CD14-positive monocyte (primary cell): Measurements from ENCODE around the gene TMEM220. TPM values are rescaled to one million over a fixed set of nuclear protein-coding genes. Genes with fewer than 3 reads are reported as not detected.

ENCODE experiments used
- DNase-seq, 3 donors: peaks; one replicate each; pipeline ENCODE4 v3.0.0-alpha.2; 2011 to 2022
- H2AFZ ChIP-seq: 2 replicates; pipeline ENCODE4 v1.6.0; 2012; ENCODE audit warnings: mild to moderate bottlenecking, low read depth, low read length, inconsistent platforms; ENCODE audit not compliant: insufficient read depth, poor library complexity, severe bottlenecking
- H3K27ac ChIP-seq, 2 donors: 1 replicate in 1 of 2; 2 replicates in 1 of 2; pipeline ENCODE4 v1.5.1; 2012 to 2013; ENCODE audit warnings: low read length in 2 of 2, control low read depth in 1 of 2, inconsistent platforms in 1 of 2, low read depth in 1 of 2, mild to moderate bottlenecking in 1 of 2
- H3K27me3 ChIP-seq, 2 donors: one replicate each; pipeline versions ENCODE4 v1.6.0 to v1.6.1; 2011 to 2013; ENCODE audit warnings: low read length in 2 of 2; ENCODE audit not compliant: control insufficient read depth in 2 of 2, insufficient read depth in 2 of 2
- H3K36me3 ChIP-seq, 2 donors: replicated peaks in 1 of 2; 1 replicate in 1 of 2; 2 replicates in 1 of 2; pipeline versions ENCODE4 v1.5.1 to v1.6.1; 2012 to 2013; ENCODE audit warnings: low read length in 2 of 2, control low read depth in 1 of 2, inconsistent platforms in 1 of 2, mild to moderate bottlenecking in 1 of 2; ENCODE audit not compliant: insufficient read depth in 2 of 2, control insufficient read depth in 1 of 2
- H3K4me1 ChIP-seq, 2 donors: 1 replicate in 1 of 2; 2 replicates in 1 of 2; pipeline versions ENCODE4 v1.5.1 to v1.6.1; 2012 to 2013; ENCODE audit warnings: low read length in 2 of 2, control low read depth in 1 of 2, inconsistent platforms in 1 of 2, mild to moderate bottlenecking in 1 of 2, moderate library complexity in 1 of 2; ENCODE audit not compliant: insufficient read depth in 2 of 2, control insufficient read depth in 1 of 2
- H3K4me2 ChIP-seq: replicated peaks from 2 replicates; pipeline ENCODE3; 2012; ENCODE audit warnings: low read length, moderate library complexity, mild to moderate bottlenecking; ENCODE audit not compliant: poor library complexity, severe bottlenecking; ENCODE audit errors: extremely low read depth
- H3K4me3 ChIP-seq, 3 experiments: fragments of 200-600 bp in 1 of 3; sonication (generic) in 1 of 3; replicated peaks in 1 of 3; 1 replicate in 2 of 3; 2 replicates in 1 of 3; pipeline ENCODE4 v1.5.1; 2011 to 2013; ENCODE audit warnings: low read length in 3 of 3, mild to moderate bottlenecking in 3 of 3, control low read depth in 2 of 3, low read depth in 2 of 3, inconsistent platforms in 1 of 3, moderate library complexity in 1 of 3
- H3K79me2 ChIP-seq: 2 replicates; pipeline ENCODE4 v1.6.0; 2012; ENCODE audit warnings: mild to moderate bottlenecking, control low read depth, inconsistent platforms, low read length, moderate library complexity; ENCODE audit not compliant: insufficient read depth
- H3K9ac ChIP-seq: 2 replicates; pipeline ENCODE4 v1.6.0; 2017; ENCODE audit warnings: low read length, mild to moderate bottlenecking; ENCODE audit not compliant: insufficient read depth, poor library complexity, severe bottlenecking
- H3K9me3 ChIP-seq, 2 donors: replicated peaks in 1 of 2; 1 replicate in 1 of 2; 2 replicates in 1 of 2; pipeline versions ENCODE4 v1.5.1 to v1.6.1; 2012 to 2013; ENCODE audit warnings: low read length in 2 of 2, control low read depth in 1 of 2; ENCODE audit not compliant: control insufficient read depth in 1 of 2, insufficient read depth in 1 of 2
- H4K20me1 ChIP-seq: 2 replicates; pipeline ENCODE4 v1.6.0; 2012; ENCODE audit warnings: mild to moderate bottlenecking, low read length, control low read depth, moderate library complexity; ENCODE audit not compliant: insufficient read depth
- H3K27ac Mint-ChIP-seq, 7 donors: one replicate each; pipeline ENCODE4 v1.8.0; 2020; ENCODE audit warnings: mild to moderate bottlenecking in 7 of 7, mixed read lengths in 7 of 7, moderate library complexity in 6 of 7, inconsistent platforms in 2 of 7
- H3K27me3 Mint-ChIP-seq, 3 donors: one replicate each; pipeline ENCODE4 v1.8.0; 2021 to 2022; ENCODE audit warnings: low read depth in 3 of 3, mild to moderate bottlenecking in 3 of 3, mixed read lengths in 3 of 3, moderate library complexity in 3 of 3, inconsistent platforms in 1 of 3
- H3K36me3 Mint-ChIP-seq, 2 donors: one replicate each; pipeline ENCODE4 v1.8.0; 2020; ENCODE audit warnings: mixed read lengths in 2 of 2, inconsistent platforms in 1 of 2, mild to moderate bottlenecking in 1 of 2
- H3K4me1 Mint-ChIP-seq: one replicate; pipeline ENCODE4 v1.8.0; 2020; ENCODE audit warnings: mild to moderate bottlenecking, mixed read lengths
- H3K4me3 Mint-ChIP-seq, 2 donors: one replicate each; pipeline ENCODE4 v1.8.0; 2020; ENCODE audit warnings: mild to moderate bottlenecking in 2 of 2, mixed read lengths in 2 of 2, moderate library complexity in 1 of 2
- H3K9me3 Mint-ChIP-seq, 7 donors: one replicate each; pipeline ENCODE4 v1.8.0; 2020 to 2022; ENCODE audit warnings: mixed read lengths in 7 of 7, mild to moderate bottlenecking in 6 of 7, moderate library complexity in 6 of 7, inconsistent platforms in 2 of 7
- CTCF ChIP-seq: fragments of 200-600 bp; IDR thresholded peaks from one replicate; pipeline ENCODE4 v1.8.0; 2022; ENCODE audit warnings: antibody characterized with exemption, mild to moderate bottlenecking
- WGBS: methylation state at CpG from one replicate; pipeline ENCODE4 v1.1.5; 2013; ENCODE audit warnings: missing lambda C conversion rate; ENCODE audit not compliant: insufficient coverage; 5-methylcytosine and 5-hydroxymethylcytosine counted together
- intact Hi-C, 2 donors: fragments of 100-400 bp; cut with micrococcal nuclease; formaldehyde crosslinking; loops; one replicate each; pipeline versions ENCODE4 v1.15.0 to v1.15.1; 2023
- polyA plus RNA-seq, 3 donors: library from polyadenylated mRNA; depleted of rRNA in 1 of 3; unstranded in 2 of 3; stranded (reverse) in 1 of 3; fragments of 300-500 nt in 2 of 3; fragments of >200 nt in 1 of 3; fragmentation: Illumina TruSeq in 2 of 3; gene quantifications; 1 replicate in 2 of 3; 2 replicates in 1 of 3; pipeline ENCODE4 v1.2.3, GENCODE V29; 2012 to 2021

TMEM220 gene
- polyA plus RNA-seq, 3 donors = 0.33 to 4.8 (median 1.1) TPM

GRCh38 chr17:10742431-10742830, 12.6 kb upstream of the TMEM220 start:
- H3K27me3 Mint-ChIP-seq = peaks cover 0 to 1% (median 1%) of the 10 kb centered on the region in 3 donors

GRCh38 chr17:10741416-10742135, 11.8 kb upstream of the TMEM220 start:
- no peak for TF ChIP-seq CTCF
- Histone ChIP-seq H4K20me1 (no peaks in the 10 kb centered on the region), H3K4me3 (no peak overlapping the region), H3K36me3 (no peaks in the 10 kb centered on the region), H3K4me2 (no peak overlapping the region), H3K79me2 (no peaks in the 10 kb centered on the region), H2AFZ (no peak overlapping the region), H3K27ac (no peak overlapping the region), H3K27me3 (no peaks in the 10 kb centered on the region), H3K9me3 (no peaks in the 10 kb centered on the region), H3K9ac (no peak overlapping the region), H3K4me1 (no peaks in the 10 kb centered on the region)
- Mint-ChIP-seq H3K36me3 (no peaks in the 10 kb centered on the region), H3K27ac (no peak overlapping the region), H3K27me3 (peaks cover 0 to 1% (median 0%) of the 10 kb centered on the region in 3 donors), H3K9me3 (peaks cover 0 to 1% (median 0%) of the 10 kb centered on the region in 7 donors), H3K4me3 (no peak overlapping the region), H3K4me1 (peaks cover 3% of the 10 kb centered on the region)
- 96% methylated on average over 9 of the region's 10 CpGs for WGBS
- DNase-seq = no peak
- intact Hi-C loops = no loop called here

More at GRCh38 chr17:10742431-10742830, 12.6 kb upstream of the TMEM220 start:
- no peak overlapping the region for H2AFZ ChIP-seq
- no peak overlapping the region for H3K4me3 ChIP-seq
- no peak overlapping the region for H3K27ac ChIP-seq
- no peak overlapping the region for H3K4me2 ChIP-seq
- H3K9me3 ChIP-seq = no peaks in the 10 kb centered on the region
- no peaks in the 10 kb centered on the region for H3K79me2 ChIP-seq
- no peaks in the 10 kb centered on the region for H3K4me1 ChIP-seq
- WGBS = 100% methylated on average over 2 of the region's 6 CpGs
- Mint-ChIP-seq H3K9me3 (peaks cover 0 to 1% (median 0%) of the 10 kb centered on the region in 7 donors), H3K27ac (no peak overlapping the region), H3K36me3 (no peaks in the 10 kb centered on the region), H3K4me1 (no peaks in the 10 kb centered on the region), H3K4me3 (no peak overlapping the region)
- no peaks in the 10 kb centered on the region for H4K20me1 ChIP-seq
- H3K36me3 ChIP-seq = no peaks in the 10 kb centered on the region
- H3K9ac ChIP-seq = no peak overlapping the region
- no peak for TF ChIP-seq CTCF
- no peaks in the 10 kb centered on the region for H3K27me3 ChIP-seq
- DNase-seq = no peak
- intact Hi-C loops = no loop called here
